GM19238 (cell line): ENCODE results near the gene TMUB1.
"Not testable (repeated sequence)": the region's sequence is repeated elsewhere in the genome, so short reads cannot be mapped to it uniquely, and the experiment has no call there.

ENCODE experiments used
- DNase-seq: peaks from one replicate; pipeline ENCODE4 v3.0.0; 2011; ENCODE audit warnings: low spot score; ENCODE audit not compliant: insufficient read length

TMUB1 gene

GRCh38 chr7:151057506-151057988, 25.7 kb downstream of the TMUB1 start, which contains the start of gene CDK5:
TSS of gene CDK5 (minus strand) at chr7:151057897. CDS start at chr7:151057848, 49 bp downstream.
- DNase-seq, result no peak

- no peak for DNase-seq
Observed at GRCh38 chr7:151056666-151057505, 26.4 kb downstream of the TMUB1 start.

- DNase-seq, result no peak
Observed at GRCh38 chr7:151056283-151056665, 27.0 kb downstream of the TMUB1 start.

- DNase-seq, result no peak
Observed at GRCh38 chr7:151053751-151054150, 29.5 kb downstream of the TMUB1 start.

GRCh38 chr7:151053096-151053495, 30.2 kb downstream of the TMUB1 start:
- DNase-seq, result no peak

- DNase-seq, result no peak
Observed at GRCh38 chr7:151051108-151051507, 32.2 kb downstream of the TMUB1 start.

GRCh38 chr7:151048911-151049463, 34.3 kb downstream of the TMUB1 start:
- DNase-seq, result no peak

GRCh38 chr7:151047976-151048815, 35.1 kb downstream of the TMUB1 start, which contains the start of gene ASIC3:
TSS of gene ASIC3 (plus strand) at chr7:151048531. CDS start at chr7:151048886, 355 bp downstream.
- no peak for DNase-seq

GRCh38 chr7:151046603-151047573, 36.4 kb downstream of the TMUB1 start:
- no peak for DNase-seq

GRCh38 chr7:151045967-151046366, 37.3 kb downstream of the TMUB1 start:
- DNase-seq, result no peak

GRCh38 chr7:151045262-151045661, 38.0 kb downstream of the TMUB1 start:
- DNase-seq, result no peak

GRCh38 chr7:151043959-151044358, 39.3 kb downstream of the TMUB1 start:
- no peak for DNase-seq

- not testable (repeated sequence) for DNase-seq
Observed at GRCh38 chr7:151043449-151043848, 39.8 kb downstream of the TMUB1 start.

GRCh38 chr7:151040616-151041375, 42.5 kb downstream of the TMUB1 start:
- no peak for DNase-seq

GRCh38 chr7:151039850-151040548, 43.3 kb downstream of the TMUB1 start:
- DNase-seq, result no peak

- DNase-seq, result no peak
Observed at GRCh38 chr7:151038951-151039849, 44.1 kb downstream of the TMUB1 start.

GRCh38 chr7:151035902-151036301, 47.4 kb downstream of the TMUB1 start:
- DNase-seq, result no peak
